GM19025 (cell line): Measurements from ENCODE around the gene TBC1D17.

Experiments used
- ATAC-seq: cut with Tn5 transposase; IDR thresholded peaks from one replicate; pipeline ENCODE4 v1.9.1; 2021; ENCODE audit warnings: mild to moderate bottlenecking, low read depth, moderate library complexity; ENCODE audit not compliant: unreplicated experiment

TBC1D17 gene

DNA sequence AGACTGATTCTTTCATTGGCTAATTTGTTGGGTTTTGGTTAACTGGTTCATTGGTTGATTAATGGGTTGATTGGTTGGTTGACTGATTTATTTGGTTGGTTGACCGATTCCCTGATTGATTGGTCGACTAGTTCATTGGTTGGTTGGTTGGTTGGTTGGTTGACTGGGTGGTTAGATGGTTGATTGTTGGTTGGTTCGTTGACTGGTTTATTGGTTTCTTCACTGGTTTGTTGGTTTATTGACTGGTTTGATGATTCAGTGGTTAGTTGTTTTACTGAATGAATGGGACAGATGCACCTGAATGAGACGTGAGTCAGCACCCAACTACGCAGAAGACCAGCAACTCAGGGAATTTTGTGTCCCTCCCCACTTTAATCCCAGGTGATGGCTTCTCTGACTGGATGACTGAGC is 54.5 kb downstream of the TBC1D17 start:
- no peak for ATAC-seq

DNA sequence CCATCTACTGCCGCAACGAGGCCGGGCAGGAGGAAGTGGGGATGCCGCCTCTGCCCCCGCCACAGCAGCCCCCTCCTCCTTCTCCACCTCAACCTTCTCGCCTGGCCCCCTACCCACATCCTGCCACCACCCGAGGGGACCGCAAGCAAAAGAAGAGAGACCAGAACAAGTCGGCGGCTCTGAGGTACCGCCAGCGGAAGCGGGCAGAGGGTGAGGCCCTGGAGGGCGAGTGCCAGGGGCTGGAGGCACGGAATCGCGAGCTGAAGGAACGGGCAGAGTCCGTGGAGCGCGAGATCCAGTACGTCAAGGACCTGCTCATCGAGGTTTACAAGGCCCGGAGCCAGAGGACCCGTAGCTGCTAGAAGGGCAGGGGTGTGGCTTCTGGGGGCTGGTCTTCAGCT is 55.2 kb downstream of the TBC1D17 start:
- no peak for ATAC-seq

DNA sequence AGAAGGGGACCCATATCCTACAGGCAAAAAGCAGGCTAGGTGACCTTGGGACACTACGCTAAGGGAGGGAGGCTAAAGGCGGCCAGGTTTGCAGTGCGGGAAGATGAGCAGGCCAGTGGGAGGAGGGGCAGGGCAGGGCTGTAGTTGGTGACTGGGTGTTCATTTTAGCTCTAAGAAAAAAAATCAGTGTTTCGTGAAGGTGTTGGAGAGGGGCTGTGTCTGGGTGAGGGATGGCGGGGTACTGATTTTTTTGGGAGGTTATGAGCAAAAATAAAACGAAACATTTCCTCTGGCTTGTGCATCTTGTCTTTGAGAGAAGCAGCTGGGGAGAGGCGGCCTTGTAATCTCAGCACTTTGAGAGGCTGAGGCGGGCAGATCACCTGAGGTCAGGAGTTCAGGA is 56.1 kb downstream of the TBC1D17 start:
- ATAC-seq, result no peak

GRCh38 chr19:49936549-49936948 is 59.0 kb downstream of the TBC1D17 start:
- ATAC-seq, result no peak

- ATAC-seq, result no peak
Measured at GRCh38 chr19:49937750-49938381, 60.4 kb downstream of the TBC1D17 start.
